BLaER1 treated with 17β-estradiol and CSF1 and Interleukin-3, amounts not matched to agents 10 nM and 100 nM (cell line): ENCODE measurements around the gene C19orf81.
A peak's percentile ranks its signal among the peaks of the same experiment; 100 is the strongest.

Experiments
- H3K27ac ChIP-seq, 11 experiments: shearing (Covaris generic); formaldehyde crosslinking; 2 replicates each; pipeline ENCODE4 v1.8.1; 2022
- H3K27me3 ChIP-seq, 11 experiments: shearing (Covaris generic); formaldehyde crosslinking; 2 replicates each; pipeline ENCODE4 v1.8.1; 2022
- H3K36me3 ChIP-seq, 11 experiments: shearing (Covaris generic); formaldehyde crosslinking; 2 replicates each; pipeline ENCODE4 v1.8.1; 2022
- H3K4me1 ChIP-seq, 10 experiments: shearing (Covaris generic); formaldehyde crosslinking; 2 replicates each; pipeline ENCODE4 v1.8.1; 2022
- H3K4me2 ChIP-seq, 11 experiments: shearing (Covaris generic); formaldehyde crosslinking; 2 replicates each; pipeline ENCODE4 v1.8.1; 2022
- H3K4me3 ChIP-seq, 10 experiments: shearing (Covaris generic); formaldehyde crosslinking; 2 replicates each; pipeline ENCODE4 v1.8.1; 2022
- H3K9ac ChIP-seq, 11 experiments: shearing (Covaris generic); formaldehyde crosslinking; 2 replicates each; pipeline ENCODE4 v1.8.1; 2022
- H3K9me3 ChIP-seq, 11 experiments: shearing (Covaris generic); formaldehyde crosslinking; replicated peaks in 1 of 11; 2 replicates each; pipeline ENCODE4 v1.8.1; 2022
- H4K20me1 ChIP-seq, 11 experiments: shearing (Covaris generic); formaldehyde crosslinking; 2 replicates each; pipeline ENCODE4 v1.8.1; 2022
- Cebpa-rat ChIP-seq, 11 experiments: shearing (Covaris generic); IDR thresholded peaks; 2 replicates each; pipeline ENCODE4 v1.8.1; 2022

C19orf81 gene

GRCh38 chr19:50660088-50660366 lies 10.8 kb downstream of the C19orf81 start:
- H3K9ac ChIP-seq: peak overlapping the region in 2 of 11 experiments; percentile 6 to 44; a peak in 2 of 22 replicates

GRCh38 chr19:50661023-50661422 lies 11.8 kb downstream of the C19orf81 start:
- no peak for TF ChIP-seq Cebpa-rat (IDR thresholded peaks at IDR 0.05)
- H4K20me1 ChIP-seq: peaks cover 0 to 56% (median 7%) of the 10 kb centered on the region in 11 experiments; a peak in 11 of 22 replicates
- H3K4me1 ChIP-seq: peaks cover 15 to 54% (median 45%) of the 10 kb centered on the region in 10 experiments
- peak overlapping the region in 9 of 11 experiments; percentile 31 to 94 (median 69); a peak in 17 of 22 replicates for H3K4me2 ChIP-seq
- peaks cover 2 to 14% (median 5%) of the 10 kb centered on the region in 11 experiments for H3K27me3 ChIP-seq
- H3K27ac ChIP-seq: no peak overlapping the region
- H3K36me3 ChIP-seq: 0 out of 22 replicates have a peak, but pooled peaks cover 0 to 7% (median 0%) of the 10 kb centered on the region in 11 experiments
- no peak overlapping the region for H3K4me3 ChIP-seq
- peaks cover 0 to 8% (median 0%) of the 10 kb centered on the region in 11 experiments; a peak in 7 of 22 replicates for H3K9me3 ChIP-seq
- no peak overlapping the region for H3K9ac ChIP-seq

More at GRCh38 chr19:50660088-50660366, 10.8 kb downstream of the C19orf81 start:
- Histone ChIP-seq H3K4me2 (peak overlapping the region; percentile 6 to 94 (median 64); a peak in 20 of 22 replicates), H3K9me3 (peaks cover 2 to 18% (median 8%) of the 10 kb centered on the region in 11 experiments; a peak in 21 of 22 replicates), H3K4me3 (no peak overlapping the region), H3K4me1 (peaks cover 15 to 55% (median 44%) of the 10 kb centered on the region in 10 experiments), H3K36me3 (0 out of 22 replicates have a peak, but pooled peaks cover 0 to 7% (median 0%) of the 10 kb centered on the region in 11 experiments), H3K27me3 (peaks cover 0 to 4% (median 0%) of the 10 kb centered on the region in 11 experiments; a peak in 7 of 22 replicates), H4K20me1 (peaks cover 0 to 49% (median 5%) of the 10 kb centered on the region in 11 experiments; a peak in 11 of 22 replicates), H3K27ac (no peak overlapping the region)
- no peak for TF ChIP-seq Cebpa-rat (IDR thresholded peaks at IDR 0.05)

GRCh38 chr19:50661766-50662650 lies 12.8 kb downstream of the C19orf81 start:
- Histone ChIP-seq H3K4me1 (peaks cover 12 to 53% (median 43%) of the 10 kb centered on the region in 10 experiments), H3K4me2 (peak overlapping the region in 4 of 11 experiments; percentile 69 to 94 (median 70); a peak in 4 of 22 replicates), H4K20me1 (peaks cover 0 to 66% (median 12%) of the 10 kb centered on the region in 11 experiments; a peak in 12 of 22 replicates), H3K36me3 (0 out of 22 replicates have a peak, but pooled peaks cover 0 to 7% (median 0%) of the 10 kb centered on the region in 11 experiments), H3K27ac (no peak overlapping the region), H3K4me3 (no peak overlapping the region), H3K9me3 (peaks cover 0 to 7% (median 0%) of the 10 kb centered on the region in 11 experiments; a peak in 5 of 22 replicates), H3K27me3 (peaks cover 12 to 24% (median 15%) of the 10 kb centered on the region in 11 experiments), H3K9ac (no peak overlapping the region)
- no peak for TF ChIP-seq Cebpa-rat (IDR thresholded peaks at IDR 0.05)

GRCh38 chr19:50662651-50663481 lies 13.6 kb downstream of the C19orf81 start:
- no peak for TF ChIP-seq Cebpa-rat (IDR thresholded peaks at IDR 0.05)
- Histone ChIP-seq H3K4me1 (peaks cover 3 to 44% (median 34%) of the 10 kb centered on the region in 10 experiments; a peak in 18 of 20 replicates), H4K20me1 (peaks cover 0 to 74% (median 15%) of the 10 kb centered on the region in 11 experiments; a peak in 12 of 22 replicates)

GRCh38 chr19:50663482-50663790 lies 14.2 kb downstream of the C19orf81 start:
- Histone ChIP-seq H3K9ac (no peak overlapping the region), H3K4me1 (peaks cover 3 to 43% (median 32%) of the 10 kb centered on the region in 10 experiments; a peak in 18 of 20 replicates), H3K4me2 (no peak overlapping the region), H3K36me3 (peaks cover 0 to 7% (median 0%) of the 10 kb centered on the region in 11 experiments; a peak in 1 of 22 replicates), H3K4me3 (no peak overlapping the region), H3K27me3 (peaks cover 26 to 38% (median 29%) of the 10 kb centered on the region in 11 experiments), H3K27ac (no peak overlapping the region), H4K20me1 (peaks cover 0 to 78% (median 15%) of the 10 kb centered on the region in 11 experiments; a peak in 13 of 22 replicates), H3K9me3 (peaks cover 0 to 7% (median 0%) of the 10 kb centered on the region in 11 experiments; a peak in 5 of 22 replicates)
- TF ChIP-seq Cebpa-rat (IDR thresholded peaks at IDR 0.05): no peak

More at GRCh38 chr19:50662651-50663481, 13.6 kb downstream of the C19orf81 start:
- no peak overlapping the region for H3K4me2 ChIP-seq
- H3K9me3 ChIP-seq: peaks cover 0 to 7% (median 0%) of the 10 kb centered on the region in 11 experiments; a peak in 5 of 22 replicates
- no peak overlapping the region for H3K4me3 ChIP-seq
- H3K27me3 ChIP-seq: peaks cover 20 to 32% (median 24%) of the 10 kb centered on the region in 11 experiments
- H3K9ac ChIP-seq: no peak overlapping the region
- peaks cover 0 to 7% (median 0%) of the 10 kb centered on the region in 11 experiments; a peak in 1 of 22 replicates for H3K36me3 ChIP-seq
- no peak overlapping the region for H3K27ac ChIP-seq

GRCh38 chr19:50664204-50664603 lies 15.0 kb downstream of the C19orf81 start:
- Histone ChIP-seq H3K27ac (no peak overlapping the region), H3K9me3 (peaks cover 0 to 7% (median 0%) of the 10 kb centered on the region in 11 experiments; a peak in 5 of 22 replicates), H3K4me1 (peaks cover 3 to 39% (median 29%) of the 10 kb centered on the region in 10 experiments; a peak in 18 of 20 replicates), H4K20me1 (peaks cover 0 to 84% (median 16%) of the 10 kb centered on the region in 11 experiments; a peak in 13 of 22 replicates), H3K9ac (no peak overlapping the region), H3K4me3 (no peak overlapping the region), H3K36me3 (peaks cover 0 to 7% (median 0%) of the 10 kb centered on the region in 11 experiments; a peak in 1 of 22 replicates), H3K4me2 (no peak overlapping the region), H3K27me3 (peaks cover 28 to 42% (median 32%) of the 10 kb centered on the region in 11 experiments)
- TF ChIP-seq Cebpa-rat (IDR thresholded peaks at IDR 0.05): no peak

GRCh38 chr19:50666346-50667176 lies 17.3 kb downstream of the C19orf81 start:
- peak overlapping the region in 8 of 11 experiments; percentile 13 to 60 (median 47); a peak in 10 of 22 replicates for H3K9ac ChIP-seq
- 0 out of 20 replicates have a peak overlapping the region, but pooled peaks of 1 of the 10 experiments have one; percentile 4 for H3K4me3 ChIP-seq
- H4K20me1 ChIP-seq: peaks cover 0 to 82% (median 30%) of the 10 kb centered on the region in 11 experiments; a peak in 16 of 22 replicates
- H3K27ac ChIP-seq: peak overlapping the region in 2 of 11 experiments; percentile 7 to 26; a peak in 2 of 22 replicates
- H3K4me2 ChIP-seq: peak overlapping the region; percentile 33 to 62 (median 47); a peak in 19 of 22 replicates
- H3K36me3 ChIP-seq: peaks cover 0 to 13% (median 0%) of the 10 kb centered on the region in 11 experiments; a peak in 10 of 22 replicates
- peaks cover 28 to 42% (median 32%) of the 10 kb centered on the region in 11 experiments for H3K27me3 ChIP-seq
- H3K4me1 ChIP-seq: peaks cover 0 to 24% (median 11%) of the 10 kb centered on the region in 10 experiments; a peak in 17 of 20 replicates
- peaks cover 0 to 7% (median 0%) of the 10 kb centered on the region in 11 experiments; a peak in 5 of 22 replicates for H3K9me3 ChIP-seq
- TF ChIP-seq Cebpa-rat (IDR thresholded peaks at IDR 0.05): no peak
